Left ventricle myocardium inferior (tissue), 1 donor: Measurements from ENCODE around the gene PIEZO1. TPM values are rescaled to one million over a fixed set of nuclear protein-coding genes. Genes with fewer than 3 reads are reported as not detected.

ENCODE experiments used
- DNase-seq: peaks from one replicate; pipeline ENCODE4 v3.0.0-alpha.2; 2020
- H3K27ac ChIP-seq: fragments of 200-600 bp; replicated peaks from 2 replicates; pipeline ENCODE4 v1.8.0; 2021
- H3K27me3 ChIP-seq: fragments of 200-600 bp; 2 replicates; pipeline ENCODE4 v1.8.0; 2021; ENCODE audit warnings: low read depth
- H3K36me3 ChIP-seq: fragments of 200-600 bp; 2 replicates; pipeline ENCODE4 v1.8.0; 2021
- H3K4me1 ChIP-seq: fragments of 200-600 bp; 2 replicates; pipeline ENCODE4 v1.8.0; 2021
- H3K4me3 ChIP-seq: fragments of 200-600 bp; 2 replicates; pipeline ENCODE4 v1.8.0; 2021; ENCODE audit warnings: mild to moderate bottlenecking, moderate library complexity
- H3K9me3 ChIP-seq: fragments of 200-600 bp; replicated peaks from 2 replicates; pipeline ENCODE4 v1.8.0; 2021
- CTCF ChIP-seq: fragments of 200-600 bp; IDR thresholded peaks from 2 replicates; pipeline ENCODE4 v1.8.0; 2021; ENCODE audit warnings: antibody characterized with exemption, mild to moderate bottlenecking, borderline replicate concordance
- intact Hi-C: fragments of 100-400 bp; cut with micrococcal nuclease; formaldehyde crosslinking; loops from one replicate; pipeline ENCODE4 v1.11.0; 2022
- total RNA-seq: library from RNA; stranded (reverse); fragmentation: NEBNext Ultra II Directional; extraction: Animal tissue kit (Norgen Biotek cat#: 25700); gene quantifications from one replicate; pipeline ENCODE4 v1.2.1, GENCODE V29; 2021
- donor health status: DM: no; HTN: yes; CAD: no; lungs with severe emphysema.

PIEZO1 gene
- total RNA-seq, 1 donor from 2014 or later, result 17.1 TPM

- Histone ChIP-seq H3K27me3 (no peaks in the 10 kb centered on the region), H3K9me3 (no peaks in the 10 kb centered on the region), H3K36me3 (peaks cover 8% of the 10 kb centered on the region), H3K27ac (peak overlapping the region; percentile 85), H3K4me3 (peak overlapping the region; percentile 99), H3K4me1 (peaks cover 81% of the 10 kb centered on the region)
- no peak for TF ChIP-seq CTCF
- DNase-seq, result peak; percentile 55
- intact Hi-C loops, result no loop called here
Observed at GRCh38 chr16:88703486-88704309, 81.3 kb downstream of the PIEZO1 start.

DNA sequence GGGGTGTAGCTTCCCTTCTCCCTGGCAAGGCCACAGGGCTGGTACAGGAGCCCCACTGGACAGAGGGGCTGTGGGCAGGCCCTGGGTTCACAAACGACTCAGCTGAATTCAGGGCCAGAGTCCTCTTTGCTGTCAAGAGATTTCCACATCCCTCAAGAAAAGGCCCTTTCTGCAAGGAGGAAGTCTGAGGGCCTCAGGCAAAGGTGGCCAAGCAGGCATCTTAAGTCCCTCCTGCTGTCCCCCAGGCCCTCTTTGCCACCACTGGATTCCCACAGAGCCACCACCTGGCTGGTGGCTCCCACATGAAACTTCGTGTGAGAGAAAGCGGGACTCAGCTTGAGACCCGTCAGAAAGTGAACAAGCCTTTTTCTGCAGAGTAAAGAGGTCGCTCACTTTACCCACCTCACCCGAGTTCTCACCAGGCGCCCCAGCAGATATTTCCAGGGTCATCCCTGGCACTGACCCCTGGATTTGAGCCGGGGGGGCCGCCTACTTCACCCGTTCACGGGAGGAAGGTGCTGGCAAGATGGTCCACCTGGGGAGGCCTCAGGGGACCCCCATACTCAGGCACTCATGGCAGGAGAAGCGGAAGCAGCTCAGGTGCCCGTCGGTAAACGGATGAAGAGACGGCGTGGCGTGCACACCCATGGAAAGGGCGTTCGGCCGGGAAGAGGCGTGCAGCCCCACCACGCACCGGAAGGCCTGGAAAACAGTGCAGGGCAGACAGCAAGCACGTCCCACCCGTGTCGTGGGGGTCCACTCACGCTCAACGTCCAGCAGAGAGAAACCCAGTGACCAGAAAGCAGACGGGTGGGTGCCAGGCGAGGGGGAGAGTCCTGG is 82.4 kb downstream of the PIEZO1 start:
- Histone ChIP-seq H3K27me3 (no peaks in the 10 kb centered on the region), H3K27ac (peak overlapping the region; percentile 85), H3K36me3 (peaks cover 19% of the 10 kb centered on the region), H3K4me1 (peaks cover 76% of the 10 kb centered on the region), H3K4me3 (peak overlapping the region; percentile 99), H3K9me3 (no peaks in the 10 kb centered on the region)
- TF ChIP-seq CTCF, result no peak
- intact Hi-C loops, result no loop called here
- no peak for DNase-seq

- Histone ChIP-seq H3K9me3 (no peaks in the 10 kb centered on the region), H3K4me1 (peaks cover 68% of the 10 kb centered on the region), H3K36me3 (peaks cover 27% of the 10 kb centered on the region), H3K27me3 (no peaks in the 10 kb centered on the region), H3K27ac (peak overlapping the region; percentile 85), H3K4me3 (peak overlapping the region; percentile 48)
- no peak for TF ChIP-seq CTCF
- no peak for DNase-seq
- intact Hi-C loops, result no loop called here
Observed at GRCh38 chr16:88701581-88702370, 83.2 kb downstream of the PIEZO1 start.

DNA sequence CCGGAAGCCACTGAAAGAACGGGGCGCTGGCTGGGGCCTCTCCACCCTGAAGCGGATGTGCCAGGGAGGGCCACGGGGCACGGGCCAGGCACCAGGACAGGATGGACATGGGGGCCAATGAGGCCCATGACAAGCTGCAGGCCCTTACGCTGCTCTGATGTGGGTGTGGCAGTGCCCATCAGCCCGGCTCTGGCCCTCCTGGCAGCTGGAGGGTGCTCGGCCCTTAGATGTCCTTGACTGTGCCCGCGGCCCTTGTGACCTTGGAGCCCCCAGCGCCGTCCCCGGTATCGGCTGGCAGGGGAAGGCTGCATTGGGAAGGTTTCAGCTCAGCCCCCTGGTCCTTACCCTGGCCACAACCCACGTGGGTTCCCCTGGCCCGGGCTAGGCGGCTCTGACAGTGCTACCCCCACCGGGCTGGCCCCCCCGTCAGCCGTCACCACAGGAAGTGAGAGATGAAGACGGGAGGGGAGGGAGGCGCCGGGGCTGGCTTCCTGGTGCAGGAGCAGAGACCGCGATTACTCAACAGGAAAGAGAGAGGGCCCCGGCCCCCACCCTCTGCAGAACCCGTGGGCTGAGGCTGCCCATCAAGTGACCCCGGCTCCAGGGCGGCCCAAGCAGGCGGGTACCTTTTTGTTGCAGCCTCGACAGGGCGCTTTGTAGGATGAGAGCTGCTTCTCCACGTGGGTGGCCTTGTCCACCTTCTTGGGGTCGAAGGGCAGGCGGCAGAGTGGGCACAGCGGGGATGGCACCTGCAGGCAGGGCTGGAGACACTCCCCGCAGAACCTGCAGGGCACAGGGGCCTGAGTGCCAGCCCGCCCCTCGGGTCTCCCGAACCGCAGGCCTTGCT is 84.2 kb downstream of the PIEZO1 start:
- intact Hi-C loops, result no loop called here
- H3K36me3 ChIP-seq, result peaks cover 33% of the 10 kb centered on the region

More for the DNA sequence above, 84.2 kb downstream of the PIEZO1 start:
- Histone ChIP-seq H3K27me3 (no peaks in the 10 kb centered on the region), H3K27ac (peak overlapping the region; percentile 85), H3K4me1 (peaks cover 63% of the 10 kb centered on the region), H3K9me3 (no peaks in the 10 kb centered on the region), H3K4me3 (peak overlapping the region; percentile 48)
- no peak for TF ChIP-seq CTCF
- DNase-seq, result peak; percentile 93
